ENCODE measurements around the gene PKP4.

PKP4 gene

GRCh38 chr2:158656492-158657229, 199.9 kb downstream of the PKP4 start:
- TF ChIP-seq EZH2 (IDR thresholded peaks at IDR 0.05; ENCODE audit: borderline replicate concordance, low read depth, low read length, severe bottlenecking): no peak
- TF ChIP-seq, protein P1, sequence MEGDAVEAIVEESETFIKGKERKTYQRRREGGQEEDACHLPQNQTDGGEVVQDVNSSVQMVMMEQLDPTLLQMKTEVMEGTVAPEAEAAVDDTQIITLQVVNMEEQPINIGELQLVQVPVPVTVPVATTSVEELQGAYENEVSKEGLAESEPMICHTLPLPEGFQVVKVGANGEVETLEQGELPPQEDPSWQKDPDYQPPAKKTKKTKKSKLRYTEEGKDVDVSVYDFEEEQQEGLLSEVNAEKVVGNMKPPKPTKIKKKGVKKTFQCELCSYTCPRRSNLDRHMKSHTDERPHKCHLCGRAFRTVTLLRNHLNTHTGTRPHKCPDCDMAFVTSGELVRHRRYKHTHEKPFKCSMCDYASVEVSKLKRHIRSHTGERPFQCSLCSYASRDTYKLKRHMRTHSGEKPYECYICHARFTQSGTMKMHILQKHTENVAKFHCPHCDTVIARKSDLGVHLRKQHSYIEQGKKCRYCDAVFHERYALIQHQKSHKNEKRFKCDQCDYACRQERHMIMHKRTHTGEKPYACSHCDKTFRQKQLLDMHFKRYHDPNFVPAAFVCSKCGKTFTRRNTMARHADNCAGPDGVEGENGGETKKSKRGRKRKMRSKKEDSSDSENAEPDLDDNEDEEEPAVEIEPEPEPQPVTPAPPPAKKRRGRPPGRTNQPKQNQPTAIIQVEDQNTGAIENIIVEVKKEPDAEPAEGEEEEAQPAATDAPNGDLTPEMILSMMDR (IDR thresholded peaks at IDR 0.05; ENCODE audit: borderline replicate concordance, extremely low read depth, low read length, poor library complexity, severe bottlenecking): no peak
- DNase-seq (no peak), ATAC-seq (ENCODE audit: insufficient read depth, low read depth) (no peak)
- H3K4me2 ChIP-seq (ENCODE audit: insufficient read depth, low read length): no peak overlapping the region
- H3K27me3 ChIP-seq (ENCODE audit: insufficient read depth, low read length, poor library complexity): no peaks in the 10 kb centered on the region
- H3K4me1 ChIP-seq (ENCODE audit: insufficient read depth, low read length): no peaks in the 10 kb centered on the region
- no peak overlapping the region for H3K27ac ChIP-seq (ENCODE audit: low read length)
- H2AFZ ChIP-seq (ENCODE audit: low read depth, low read length): no peak overlapping the region
- no peaks in the 10 kb centered on the region for H4K20me1 ChIP-seq (ENCODE audit: insufficient read depth, low read length)
- no peak overlapping the region for H3K4me3 ChIP-seq (ENCODE audit: low read depth in 1 of 2, low read length in 2 of 2)
- H3K9me3 ChIP-seq (ENCODE audit: insufficient read depth, low read length, severe bottlenecking): no peaks in the 10 kb centered on the region
- peaks cover 13% of the 10 kb centered on the region; the same call in 1 of the 2 replicates for H3K36me3 ChIP-seq (ENCODE audit: insufficient read depth, low read length)
- no peaks in the 10 kb centered on the region for H3K79me2 ChIP-seq (ENCODE audit: insufficient read depth, low read length)
- H3K9ac ChIP-seq (ENCODE audit: low read depth, low read length): no peak overlapping the region

DNA sequence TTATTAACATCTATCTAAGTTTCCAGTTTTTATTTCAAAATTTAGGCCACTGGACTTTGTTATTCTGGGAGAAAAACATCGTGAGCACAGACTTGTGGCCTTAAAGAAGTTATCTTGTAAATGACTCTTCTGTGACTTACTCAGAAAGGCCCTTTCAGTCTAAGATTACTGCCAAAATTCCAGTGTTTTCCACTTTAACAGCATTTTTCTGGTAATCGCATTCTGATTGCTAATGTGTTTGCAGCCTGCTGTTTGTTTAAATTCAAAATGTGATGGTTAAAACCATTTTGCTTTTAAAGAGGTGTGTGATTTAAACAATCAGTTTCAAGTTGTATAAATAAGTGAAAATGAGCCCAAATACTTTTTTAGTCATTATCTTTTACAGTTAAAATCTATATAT, 201.6 kb downstream of the PKP4 start:
- DNase-seq (no peak), ATAC-seq (ENCODE audit: insufficient read depth, low read depth) (no peak)
- no peak overlapping the region for H2AFZ ChIP-seq (ENCODE audit: low read depth, low read length)
- no peaks in the 10 kb centered on the region for H3K27me3 ChIP-seq (ENCODE audit: insufficient read depth, low read length, poor library complexity)
- TF ChIP-seq, protein P1 (IDR thresholded peaks at IDR 0.05; ENCODE audit: borderline replicate concordance, extremely low read depth, low read length, poor library complexity, severe bottlenecking): no peak
- TF ChIP-seq EZH2 (IDR thresholded peaks at IDR 0.05; ENCODE audit: borderline replicate concordance, low read depth, low read length, severe bottlenecking): no peak
- no peaks in the 10 kb centered on the region for H3K9me3 ChIP-seq (ENCODE audit: insufficient read depth, low read length, severe bottlenecking)
- no peaks in the 10 kb centered on the region for H4K20me1 ChIP-seq (ENCODE audit: insufficient read depth, low read length)
- peaks cover 26% of the 10 kb centered on the region for H3K36me3 ChIP-seq (ENCODE audit: insufficient read depth, low read length)
- no peak overlapping the region for H3K9ac ChIP-seq (ENCODE audit: low read depth, low read length)
- no peaks in the 10 kb centered on the region for H3K79me2 ChIP-seq (ENCODE audit: insufficient read depth, low read length)
- no peak overlapping the region for H3K4me2 ChIP-seq (ENCODE audit: insufficient read depth, low read length)
- H3K4me3 ChIP-seq (ENCODE audit: low read depth in 1 of 2, low read length in 2 of 2): no peak overlapping the region
- H3K27ac ChIP-seq (ENCODE audit: low read length): no peak overlapping the region
- no peaks in the 10 kb centered on the region for H3K4me1 ChIP-seq (ENCODE audit: insufficient read depth, low read length)

DNA sequence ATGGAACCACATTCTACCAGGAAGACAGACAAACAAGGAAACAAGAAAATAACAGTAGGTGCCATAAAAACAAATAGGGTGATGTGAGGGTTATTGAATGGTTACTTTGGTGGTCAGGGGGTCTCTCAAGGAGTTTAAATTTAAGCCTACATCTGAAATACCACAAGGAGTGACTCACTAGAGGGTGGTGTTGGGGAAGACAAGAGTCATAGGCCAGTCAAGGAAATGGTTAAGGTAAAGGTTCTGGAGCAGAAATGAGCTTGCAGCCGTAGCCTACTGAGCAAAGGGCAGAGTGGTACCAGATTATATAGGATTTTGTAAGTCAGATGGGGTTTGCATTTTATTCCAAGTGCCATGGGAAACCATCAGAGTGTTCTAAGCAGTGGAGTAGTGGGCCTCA, 202.7 kb downstream of the PKP4 start:
- H4K20me1 ChIP-seq (ENCODE audit: insufficient read depth, low read length): no peaks in the 10 kb centered on the region
- no peak overlapping the region for H3K4me3 ChIP-seq (ENCODE audit: low read depth in 1 of 2, low read length in 2 of 2)
- H3K27me3 ChIP-seq (ENCODE audit: insufficient read depth, low read length, poor library complexity): no peaks in the 10 kb centered on the region
- no peak overlapping the region for H3K4me2 ChIP-seq (ENCODE audit: insufficient read depth, low read length)
- no peak for DNase-seq
- H3K79me2 ChIP-seq (ENCODE audit: insufficient read depth, low read length): no peaks in the 10 kb centered on the region
- no peak overlapping the region for H3K9ac ChIP-seq (ENCODE audit: low read depth, low read length)
- TF ChIP-seq, protein P1 (IDR thresholded peaks at IDR 0.05; ENCODE audit: borderline replicate concordance, extremely low read depth, low read length, poor library complexity, severe bottlenecking): no peak
- TF ChIP-seq EZH2 (IDR thresholded peaks at IDR 0.05; ENCODE audit: borderline replicate concordance, low read depth, low read length, severe bottlenecking): no peak
- no peak for ATAC-seq (ENCODE audit: insufficient read depth, low read depth)
- H3K9me3 ChIP-seq (ENCODE audit: insufficient read depth, low read length, severe bottlenecking): no peaks in the 10 kb centered on the region
- H3K4me1 ChIP-seq (ENCODE audit: insufficient read depth, low read length): no peaks in the 10 kb centered on the region
- H2AFZ ChIP-seq (ENCODE audit: low read depth, low read length): no peak overlapping the region
- peaks cover 36% of the 10 kb centered on the region for H3K36me3 ChIP-seq (ENCODE audit: insufficient read depth, low read length)
- no peak overlapping the region for H3K27ac ChIP-seq (ENCODE audit: low read length)
